K562 (cell line): ENCODE data around the gene L3MBTL1. TPM values are rescaled to one million over a fixed set of nuclear protein-coding genes. Genes with fewer than 3 reads are reported as not detected.

Source experiments
- CEBPG ChIP-seq, 3 experiments: fragments of 200-800 bp in 1 of 3; sonication (Bioruptor generic) in 1 of 3; sonication (generic) in 1 of 3; formaldehyde crosslinking in 1 of 3; IDR thresholded peaks in 2 of 3; conservative IDR thresholded peaks in 1 of 3; 2 replicates each; pipeline versions ENCODE4 v1.6.1 to v1.8.0; 2016 to 2022; ENCODE audit warnings: missing compliant biosample characterization in 2 of 3, missing genetic modification characterization in 2 of 3, mild to moderate bottlenecking in 1 of 3, missing genetic modification reagents in 1 of 3
- DACH1 ChIP-seq: fragments of 450-650 bp; IDR thresholded peaks from 2 replicates; pipeline ENCODE4 v1.6.1; 2018; ENCODE audit not compliant: partially characterized antibody
- EP400 ChIP-seq: fragments of 450-650 bp; IDR thresholded peaks from 2 replicates; pipeline ENCODE4 v1.6.1; 2017; ENCODE audit warnings: antibody characterized with exemption, mild to moderate bottlenecking, moderate library complexity
- JUND ChIP-seq, 2 experiments: IDR thresholded peaks; 2 replicates in 1 of 2; 3 replicates in 1 of 2; pipeline ENCODE4 v1.6.1; 2011; ENCODE audit warnings: borderline replicate concordance in 2 of 2, low read depth in 2 of 2, low read length in 2 of 2, improper control_type of control experiment in 1 of 2, missing biosample characterization in 1 of 2, missing genetic modification characterization in 1 of 2, missing genetic modification reagents in 1 of 2
- MBD2 ChIP-seq: sonication (generic); IDR thresholded peaks from 2 replicates; pipeline ENCODE4 v1.6.1; 2016; ENCODE audit warnings: low read depth, borderline replicate concordance
- NR2C2 ChIP-seq, 2 experiments: fragments of 200-800 bp in 1 of 2; sonication (Bioruptor generic) in 1 of 2; sonication (generic) in 1 of 2; formaldehyde crosslinking in 1 of 2; IDR thresholded peaks; 2 replicates each; pipeline versions ENCODE4 v1.6.1 to v1.8.0; 2016 to 2022; ENCODE audit warnings: mild to moderate bottlenecking in 1 of 2, missing compliant biosample characterization in 1 of 2, missing genetic modification characterization in 1 of 2, missing genetic modification reagents in 1 of 2
- POLR2AphosphoS5 ChIP-seq: IDR thresholded peaks from 2 replicates; pipeline ENCODE4 v1.6.1; 2011; ENCODE audit warnings: mild to moderate bottlenecking, low read depth, low read length, moderate library complexity; ENCODE audit not compliant: control insufficient read depth, insufficient read depth
- SMAD4 ChIP-seq: fragments of 250-450 bp; sonication (Bioruptor Pico); conservative IDR thresholded peaks from 2 replicates; pipeline ENCODE4 v1.8.0; 2021; ENCODE audit warnings: inconsistent platforms, mild to moderate bottlenecking, moderate library complexity
- SMARCE1 ChIP-seq: fragments of 450-650 bp; IDR thresholded peaks from 2 replicates; pipeline ENCODE4 v1.7.1; 2016; ENCODE audit warnings: mild to moderate bottlenecking
- SOX6 ChIP-seq: fragments of 450-650 bp; IDR thresholded peaks from 2 replicates; pipeline ENCODE4 v1.6.1; 2014; ENCODE audit warnings: mild to moderate bottlenecking
- TEAD1 ChIP-seq, 2 experiments: fragments of 450-650 bp in 1 of 2; sonication (generic) in 1 of 2; formaldehyde crosslinking; IDR thresholded peaks; 2 replicates each; pipeline versions ENCODE4 v1.4.0 to v1.8.0; 2020 to 2022; ENCODE audit warnings: mild to moderate bottlenecking in 2 of 2, missing genetic modification reagents in 1 of 2
- U2AF2 ChIP-seq: fragments of 200-400 bp; formaldehyde crosslinking; optimal IDR thresholded peaks from 2 replicates; pipeline ENCODE3; 2017; ENCODE audit warnings: low read depth, mild to moderate bottlenecking, low read length
- YBX1 ChIP-seq: fragments of 450-650 bp; IDR thresholded peaks from 2 replicates; pipeline ENCODE4 v1.7.1; 2016; ENCODE audit warnings: mild to moderate bottlenecking
- ZNF12 ChIP-seq: sonication (generic); formaldehyde crosslinking; IDR thresholded peaks from 2 replicates; pipeline ENCODE4 v1.4.0; 2020; ENCODE audit warnings: mild to moderate bottlenecking, missing genetic modification reagents
- ZNF584 ChIP-seq: fragments of 200-800 bp; sonication (Bioruptor generic); IDR thresholded peaks from 2 replicates; pipeline ENCODE4 v1.6.1; 2016; ENCODE audit warnings: low read depth, mild to moderate bottlenecking, missing genetic modification characterization, missing compliant biosample characterization
- polyA plus RNA-seq, 8 experiments: library from polyadenylated mRNA; depleted of rRNA in 4 of 8; stranded (reverse) in 5 of 8; unstranded in 3 of 8; fragments of >200 nt; fragmentation: Nextera tagmentation in 2 of 8; fragmentation: Illumina TruSeq in 1 of 8; extraction: Ambion mirVana in 2 of 8; extraction: Trizol in 1 of 8; gene quantifications; 2 replicates each; pipeline versions ENCODE4 v1.2.1 to v1.2.3, GENCODE V29; 2011 to 2014; ENCODE audit warnings: inconsistent platforms in 1 of 8, missing spikeins in 1 of 8
- total RNA-seq, 7 experiments: library from RNA; depleted of rRNA in 6 of 7; stranded (reverse); fragments of >200 nt in 6 of 7; fragmentation: Illumina TruSeq in 2 of 7; extraction: Trizol in 2 of 7; gene quantifications; 2 replicates each; pipeline versions ENCODE4 v1.2.1 to v1.2.3, GENCODE V29; 2011 to 2021; ENCODE audit warnings: low replicate concordance in 1 of 7
- TF ChIP-seq, protein P1 (sequence below): sonication (generic); formaldehyde crosslinking; IDR thresholded peaks from 2 replicates; pipeline ENCODE4 v1.9.0; 2022; ENCODE audit warnings: mild to moderate bottlenecking, missing genetic modification reagents
- TF ChIP-seq, protein P2 (sequence below), 2 experiments: fragments of 450-650 bp; conservative IDR thresholded peaks; 2 replicates each; pipeline ENCODE4 v1.6.1; 2017; ENCODE audit warnings: mild to moderate bottlenecking in 2 of 2, moderate library complexity in 2 of 2
- TF ChIP-seq, protein P3 (sequence below), 2 experiments: fragments of 150-350 bp in 1 of 2; IDR thresholded peaks; 2 replicates each; pipeline ENCODE4 v1.6.1; 2012 to 2016; ENCODE audit warnings: low read depth in 2 of 2, low read length in 2 of 2, mild to moderate bottlenecking in 1 of 2, moderate library complexity in 1 of 2
- TF ChIP-seq, protein P4 (sequence below): fragments of 450-650 bp; conservative IDR thresholded peaks from 2 replicates; pipeline ENCODE4 v1.6.1; 2016; ENCODE audit warnings: missing genetic modification characterization, low read depth, mild to moderate bottlenecking, missing compliant biosample characterization, moderate library complexity

L3MBTL1 gene
- total and polyA plus RNA-seq, 9 of the 15 experiments (the other 6 are each of a cell fraction or from before 2014, with no cell fraction given), result 0.77 to 10.0 (median 4.4) TPM

DNA sequence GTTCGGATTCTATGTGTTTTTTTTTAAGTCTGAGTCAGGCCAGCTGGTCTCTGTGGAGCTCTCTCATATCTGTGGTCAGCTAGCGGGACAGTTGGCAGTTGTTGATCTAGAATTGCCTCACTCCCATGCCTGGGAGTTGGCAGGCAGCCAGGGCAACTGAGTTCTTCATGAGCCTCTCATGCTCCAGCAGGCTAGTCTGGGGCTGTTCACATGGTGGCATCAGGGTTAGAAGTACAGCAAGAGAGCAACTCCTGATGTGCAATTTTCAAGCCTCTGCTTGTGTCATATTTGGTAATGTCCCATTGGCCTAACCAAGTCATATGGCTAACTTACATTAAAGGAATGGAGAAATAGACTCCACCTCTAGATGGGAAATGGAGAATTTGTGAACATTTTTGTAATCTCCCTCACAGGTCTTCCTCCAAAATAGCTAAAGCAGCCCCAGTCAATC lies 76.5 kb downstream of the L3MBTL1 start (continued):
- TF ChIP-seq JUND (IDR thresholded peaks at IDR 0.05; ENCODE audit: borderline replicate concordance, low read depth, low read length) (peak; percentile 86), JUND (tag; IDR thresholded peaks at IDR 0.05; ENCODE audit: borderline replicate concordance, low read depth, low read length) (peak; percentile 81; the same call in 2 of the 3 replicates), U2AF2 (no peak), TEAD1 (CRISPR knock-in tag; IDR thresholded peaks at IDR 0.05) (peak in 1 of 2 experiments; percentile 69; a peak in 1 of 4 replicates), SMAD4 (CRISPR knock-in tag) (peak; percentile 60), ZNF584 (CRISPR knock-in tag) (peak; percentile 37; the same call in 1 of the 2 replicates), ZNF12 (CRISPR knock-in tag) (no peak; the same call in 1 of the 2 replicates), SOX6 (0 out of 2 replicates have a peak, but pooled peaks have one; percentile 27), POLR2AphosphoS5 (peak; percentile 68; the same call in 1 of the 2 replicates), EP400 (peak; percentile 76), YBX1 (no peak), MBD2 (0 out of 2 replicates have a peak, but pooled peaks have one; percentile 36), DACH1 (peak; percentile 74), NR2C2 (CRISPR knock-in tag; IDR thresholded peaks at IDR 0.05) (no peak), NR2C2 (tag; IDR thresholded peaks at IDR 0.05) (peak; percentile 32; the same call in 1 of the 2 replicates), SMARCE1 (peak; percentile 84), CEBPG (CRISPR knock-in tag; IDR thresholded peaks at IDR 0.05) (peak; percentile 94), CEBPG (tag; conservative IDR thresholded peaks at IDR 0.05 in 1 of 2, IDR thresholded peaks at IDR 0.05 in 1 of 2) (peak; percentile 81 to 90)
- TF ChIP-seq, protein P1, sequence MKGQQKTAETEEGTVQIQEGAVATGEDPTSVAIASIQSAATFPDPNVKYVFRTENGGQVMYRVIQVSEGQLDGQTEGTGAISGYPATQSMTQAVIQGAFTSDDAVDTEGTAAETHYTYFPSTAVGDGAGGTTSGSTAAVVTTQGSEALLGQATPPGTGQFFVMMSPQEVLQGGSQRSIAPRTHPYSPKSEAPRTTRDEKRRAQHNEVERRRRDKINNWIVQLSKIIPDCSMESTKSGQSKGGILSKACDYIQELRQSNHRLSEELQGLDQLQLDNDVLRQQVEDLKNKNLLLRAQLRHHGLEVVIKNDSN (CRISPR knock-in tag), result peak; percentile 62
- TF ChIP-seq, protein P2, sequence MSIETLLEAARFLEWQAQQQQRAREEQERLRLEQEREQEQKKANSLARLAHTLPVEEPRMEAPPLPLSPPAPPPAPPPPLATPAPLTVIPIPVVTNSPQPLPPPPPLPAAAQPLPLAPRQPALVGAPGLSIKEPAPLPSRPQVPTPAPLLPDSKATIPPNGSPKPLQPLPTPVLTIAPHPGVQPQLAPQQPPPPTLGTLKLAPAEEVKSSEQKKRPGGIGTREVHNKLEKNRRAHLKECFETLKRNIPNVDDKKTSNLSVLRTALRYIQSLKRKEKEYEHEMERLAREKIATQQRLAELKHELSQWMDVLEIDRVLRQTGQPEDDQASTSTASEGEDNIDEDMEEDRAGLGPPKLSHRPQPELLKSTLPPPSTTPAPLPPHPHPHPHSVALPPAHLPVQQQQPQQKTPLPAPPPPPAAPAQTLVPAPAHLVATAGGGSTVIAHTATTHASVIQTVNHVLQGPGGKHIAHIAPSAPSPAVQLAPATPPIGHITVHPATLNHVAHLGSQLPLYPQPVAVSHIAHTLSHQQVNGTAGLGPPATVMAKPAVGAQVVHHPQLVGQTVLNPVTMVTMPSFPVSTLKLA (conservative IDR thresholded peaks at IDR 0.05), result peak; percentile 50 to 54; a peak in 3 of 4 replicates
- TF ChIP-seq, protein P3, sequence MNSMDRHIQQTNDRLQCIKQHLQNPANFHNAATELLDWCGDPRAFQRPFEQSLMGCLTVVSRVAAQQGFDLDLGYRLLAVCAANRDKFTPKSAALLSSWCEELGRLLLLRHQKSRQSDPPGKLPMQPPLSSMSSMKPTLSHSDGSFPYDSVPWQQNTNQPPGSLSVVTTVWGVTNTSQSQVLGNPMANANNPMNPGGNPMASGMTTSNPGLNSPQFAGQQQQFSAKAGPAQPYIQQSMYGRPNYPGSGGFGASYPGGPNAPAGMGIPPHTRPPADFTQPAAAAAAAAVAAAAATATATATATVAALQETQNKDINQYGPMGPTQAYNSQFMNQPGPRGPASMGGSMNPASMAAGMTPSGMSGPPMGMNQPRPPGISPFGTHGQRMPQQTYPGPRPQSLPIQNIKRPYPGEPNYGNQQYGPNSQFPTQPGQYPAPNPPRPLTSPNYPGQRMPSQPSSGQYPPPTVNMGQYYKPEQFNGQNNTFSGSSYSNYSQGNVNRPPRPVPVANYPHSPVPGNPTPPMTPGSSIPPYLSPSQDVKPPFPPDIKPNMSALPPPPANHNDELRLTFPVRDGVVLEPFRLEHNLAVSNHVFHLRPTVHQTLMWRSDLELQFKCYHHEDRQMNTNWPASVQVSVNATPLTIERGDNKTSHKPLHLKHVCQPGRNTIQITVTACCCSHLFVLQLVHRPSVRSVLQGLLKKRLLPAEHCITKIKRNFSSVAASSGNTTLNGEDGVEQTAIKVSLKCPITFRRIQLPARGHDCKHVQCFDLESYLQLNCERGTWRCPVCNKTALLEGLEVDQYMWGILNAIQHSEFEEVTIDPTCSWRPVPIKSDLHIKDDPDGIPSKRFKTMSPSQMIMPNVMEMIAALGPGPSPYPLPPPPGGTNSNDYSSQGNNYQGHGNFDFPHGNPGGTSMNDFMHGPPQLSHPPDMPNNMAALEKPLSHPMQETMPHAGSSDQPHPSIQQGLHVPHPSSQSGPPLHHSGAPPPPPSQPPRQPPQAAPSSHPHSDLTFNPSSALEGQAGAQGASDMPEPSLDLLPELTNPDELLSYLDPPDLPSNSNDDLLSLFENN (IDR thresholded peaks at IDR 0.05; ENCODE audit: low read depth in 2 of 2, low read length in 2 of 2), result 0 out of 4 replicates have a peak, but pooled peaks of 1 of the 2 experiments have one; percentile 37
- TF ChIP-seq, protein P4, sequence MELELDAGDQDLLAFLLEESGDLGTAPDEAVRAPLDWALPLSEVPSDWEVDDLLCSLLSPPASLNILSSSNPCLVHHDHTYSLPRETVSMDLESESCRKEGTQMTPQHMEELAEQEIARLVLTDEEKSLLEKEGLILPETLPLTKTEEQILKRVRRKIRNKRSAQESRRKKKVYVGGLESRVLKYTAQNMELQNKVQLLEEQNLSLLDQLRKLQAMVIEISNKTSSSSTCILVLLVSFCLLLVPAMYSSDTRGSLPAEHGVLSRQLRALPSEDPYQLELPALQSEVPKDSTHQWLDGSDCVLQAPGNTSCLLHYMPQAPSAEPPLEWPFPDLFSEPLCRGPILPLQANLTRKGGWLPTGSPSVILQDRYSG (tag), result 0 out of 2 replicates have a peak, but pooled peaks have one; percentile 33
